Esophagus muscularis mucosa (tissue), 4 donors: ENCODE results near the gene JPH3. TPM values are rescaled to one million over a fixed set of nuclear protein-coding genes. Genes with fewer than 3 reads are reported as not detected.

ENCODE experiments used
- DNase-seq: peaks from one replicate; pipeline ENCODE4 v3.0.0-alpha.2; 2017; ENCODE audit errors: extremely low spot score
- H3K27ac ChIP-seq, 4 donors: fragments of 200-600 bp; sonication (generic); replicated peaks in 1 of 4; 1 replicate in 3 of 4; 2 replicates in 1 of 4; pipeline ENCODE4 v1.5.1; 2016 to 2019; ENCODE audit warnings: mild to moderate bottlenecking in 1 of 4
- H3K27me3 ChIP-seq, 4 donors: fragments of 200-600 bp; sonication (generic); one replicate each; pipeline versions ENCODE4 v1.5.1 to v1.6.0; 2016 to 2019
- H3K36me3 ChIP-seq, 4 donors: fragments of 200-600 bp; sonication (generic); one replicate each; pipeline ENCODE4 v1.5.1; 2016 to 2019
- H3K4me1 ChIP-seq, 4 donors: fragments of 200-600 bp; sonication (generic); one replicate each; pipeline ENCODE4 v1.5.1; 2016 to 2019
- H3K4me3 ChIP-seq, 4 donors: fragments of 200-600 bp; sonication (generic); 1 replicate in 2 of 4; 2 replicates in 2 of 4; pipeline ENCODE4 v1.5.1; 2016 to 2019; ENCODE audit warnings: mild to moderate bottlenecking in 4 of 4, moderate library complexity in 1 of 4
- H3K9me3 ChIP-seq, 4 donors: fragments of 200-600 bp; sonication (generic); 1 replicate in 3 of 4; 2 replicates in 1 of 4; pipeline ENCODE4 v1.5.1; 2016 to 2019
- EP300 ChIP-seq: sonication (generic); formaldehyde crosslinking; IDR thresholded peaks from one replicate; pipeline ENCODE4 v1.6.1; 2017; ENCODE audit warnings: antibody characterized with exemption
- POLR2A ChIP-seq: fragments of 450-650 bp; IDR thresholded peaks from one replicate; pipeline ENCODE4 v1.6.1; 2017; ENCODE audit warnings: antibody characterized with exemption, moderate library complexity, mild to moderate bottlenecking, low read depth
- POLR2AphosphoS5 ChIP-seq, 2 donors: sonication (generic); formaldehyde crosslinking; IDR thresholded peaks; one replicate each; pipeline ENCODE4 v1.6.1; 2017; ENCODE audit warnings: antibody characterized with exemption in 2 of 2
- WGBS: methylation state at CpG from one replicate; pipeline ENCODE4 v1.1.5; 2018; 5-methylcytosine and 5-hydroxymethylcytosine counted together
- intact Hi-C: fragments of 100-400 bp; cut with DNase I; formaldehyde crosslinking; loops from one replicate; pipeline ENCODE4 v1.15.1; 2023
- total RNA-seq, 4 donors: library from RNA; depleted of rRNA; stranded (reverse); fragments of >200 nt; gene quantifications; one replicate each; pipeline versions ENCODE4 v1.1.0 to v1.2.1, GENCODE V29; 2016
- TF ChIP-seq, protein P1 (sequence below), 3 experiments: fragments of 200-600 bp in 2 of 3; fragments of 450-650 bp in 1 of 3; sonication (generic) in 2 of 3; IDR thresholded peaks; one replicate each; pipeline ENCODE4 v1.5.1; 2017 to 2019; ENCODE audit warnings: antibody characterized with exemption in 3 of 3, mild to moderate bottlenecking in 2 of 3, moderate library complexity in 1 of 3

The JPH3 gene
- total RNA-seq, 4 donors from 2014 or later, result 0.42 to 2.2 (median 0.54) TPM

DNA sequence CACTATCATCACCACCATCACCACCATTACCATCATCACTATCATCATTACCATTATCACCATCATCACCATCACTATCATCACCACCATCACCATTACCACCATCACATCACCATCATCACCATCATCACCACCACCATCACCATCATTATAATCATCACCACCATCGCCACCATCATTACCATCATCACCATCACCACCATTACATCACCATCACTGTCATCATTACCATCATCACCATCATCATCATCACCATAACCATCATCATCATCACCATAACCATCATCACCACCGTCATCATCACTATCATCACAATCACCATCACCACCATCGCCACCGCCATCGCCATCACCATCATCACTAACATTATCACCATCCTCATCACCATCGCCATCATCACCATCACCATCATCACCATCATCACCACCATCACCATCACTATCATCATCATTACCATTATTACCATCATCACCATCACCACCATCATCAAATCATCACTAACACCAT lies 4.9 kb upstream of the JPH3 start:
- intact Hi-C loops, result no loop called here

DNA sequence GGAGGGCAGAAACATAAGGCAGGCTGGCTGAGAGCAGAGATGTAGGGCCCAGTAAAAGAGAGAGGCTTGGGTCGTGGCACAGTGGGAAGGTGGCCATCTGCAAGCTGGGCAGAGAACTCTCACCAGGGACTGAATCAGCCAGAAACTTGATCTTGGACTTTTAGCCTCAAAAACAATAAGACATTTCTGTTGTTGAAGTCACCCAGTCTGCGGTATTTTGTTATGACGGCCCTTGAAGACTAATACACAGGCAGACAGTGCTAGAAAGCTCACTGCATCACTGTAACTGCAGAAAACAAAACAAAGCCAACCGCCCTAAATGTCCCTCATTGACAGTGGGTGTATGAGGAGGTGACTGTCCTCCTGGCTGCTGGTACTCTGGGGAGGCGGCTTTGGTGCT lies 3.9 kb upstream of the JPH3 start:
- 87% methylated on average over 5 of the region's 5 CpGs for WGBS
- intact Hi-C loops, result no loop called here
- TF ChIP-seq POLR2A, result no peak
- no peak for TF ChIP-seq POLR2AphosphoS5 (IDR thresholded peaks at IDR 0.05)
- TF ChIP-seq, protein P1, sequence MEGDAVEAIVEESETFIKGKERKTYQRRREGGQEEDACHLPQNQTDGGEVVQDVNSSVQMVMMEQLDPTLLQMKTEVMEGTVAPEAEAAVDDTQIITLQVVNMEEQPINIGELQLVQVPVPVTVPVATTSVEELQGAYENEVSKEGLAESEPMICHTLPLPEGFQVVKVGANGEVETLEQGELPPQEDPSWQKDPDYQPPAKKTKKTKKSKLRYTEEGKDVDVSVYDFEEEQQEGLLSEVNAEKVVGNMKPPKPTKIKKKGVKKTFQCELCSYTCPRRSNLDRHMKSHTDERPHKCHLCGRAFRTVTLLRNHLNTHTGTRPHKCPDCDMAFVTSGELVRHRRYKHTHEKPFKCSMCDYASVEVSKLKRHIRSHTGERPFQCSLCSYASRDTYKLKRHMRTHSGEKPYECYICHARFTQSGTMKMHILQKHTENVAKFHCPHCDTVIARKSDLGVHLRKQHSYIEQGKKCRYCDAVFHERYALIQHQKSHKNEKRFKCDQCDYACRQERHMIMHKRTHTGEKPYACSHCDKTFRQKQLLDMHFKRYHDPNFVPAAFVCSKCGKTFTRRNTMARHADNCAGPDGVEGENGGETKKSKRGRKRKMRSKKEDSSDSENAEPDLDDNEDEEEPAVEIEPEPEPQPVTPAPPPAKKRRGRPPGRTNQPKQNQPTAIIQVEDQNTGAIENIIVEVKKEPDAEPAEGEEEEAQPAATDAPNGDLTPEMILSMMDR (IDR thresholded peaks at IDR 0.05), result no peak
- TF ChIP-seq EP300, result no peak
- no peak for DNase-seq
- Histone ChIP-seq H3K36me3 (no peaks in the 10 kb centered on the region), H3K4me1 (peaks cover 2 to 16% (median 15%) of the 10 kb centered on the region in 4 donors), H3K4me3 (no peak overlapping the region), H3K9me3 (peaks cover 0 to 7% (median 3%) of the 10 kb centered on the region in 4 donors), H3K27ac (no peak overlapping the region), H3K27me3 (peaks cover 0 to 81% (median 24%) of the 10 kb centered on the region in 4 donors)

More for the DNA sequence above, 4.9 kb upstream of the JPH3 start:
- H3K4me1 ChIP-seq, result peaks cover 2 to 8% (median 6%) of the 10 kb centered on the region in 4 donors
- no peak for DNase-seq
- H3K36me3 ChIP-seq, result no peaks in the 10 kb centered on the region
- WGBS, result 96% methylated on average over 6 of the region's 6 CpGs
- H3K4me3 ChIP-seq, result no peak overlapping the region
- TF ChIP-seq POLR2A, result no peak
- TF ChIP-seq, protein P1 (IDR thresholded peaks at IDR 0.05), result no peak
- peaks cover 0 to 82% (median 18%) of the 10 kb centered on the region in 4 donors for H3K27me3 ChIP-seq
- H3K9me3 ChIP-seq, result peaks cover 0 to 7% (median 3%) of the 10 kb centered on the region in 4 donors
- H3K27ac ChIP-seq, result no peak overlapping the region

DNA sequence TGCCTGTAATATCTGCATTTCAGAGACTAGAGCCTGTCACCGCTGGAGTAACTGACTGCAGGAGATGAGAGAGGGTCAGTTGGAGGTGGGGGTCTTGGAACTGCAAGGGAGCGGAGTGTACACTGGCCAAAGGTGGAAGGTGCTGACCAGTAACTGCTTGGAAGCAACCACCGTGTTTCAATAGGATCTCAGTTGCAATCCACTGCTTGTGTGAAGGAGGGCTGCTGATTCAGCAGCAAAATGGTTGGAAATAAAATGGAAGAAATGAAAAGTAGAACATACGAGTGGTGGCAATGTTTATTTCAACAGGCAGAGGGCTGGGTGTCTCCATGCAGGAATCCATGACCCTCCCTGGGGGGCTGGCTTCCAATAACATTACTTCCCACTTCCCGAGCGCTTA lies 2.1 kb upstream of the JPH3 start:
- peaks cover 0 to 7% (median 3%) of the 10 kb centered on the region in 4 donors for H3K9me3 ChIP-seq
- no peak for DNase-seq
- H3K27me3 ChIP-seq, result peaks cover 0 to 83% (median 34%) of the 10 kb centered on the region in 4 donors
- 75% methylated on average over 6 of the region's 6 CpGs for WGBS
- no peaks in the 10 kb centered on the region for H3K36me3 ChIP-seq
- no peak overlapping the region for H3K4me3 ChIP-seq
- intact Hi-C loops, result no loop called here
- TF ChIP-seq, protein P1 (IDR thresholded peaks at IDR 0.05), result no peak
- TF ChIP-seq POLR2AphosphoS5 (IDR thresholded peaks at IDR 0.05) (no peak), EP300 (no peak), POLR2A (no peak)
- H3K27ac ChIP-seq, result no peak overlapping the region
- H3K4me1 ChIP-seq, result peaks cover 2 to 25% (median 17%) of the 10 kb centered on the region in 4 donors

DNA sequence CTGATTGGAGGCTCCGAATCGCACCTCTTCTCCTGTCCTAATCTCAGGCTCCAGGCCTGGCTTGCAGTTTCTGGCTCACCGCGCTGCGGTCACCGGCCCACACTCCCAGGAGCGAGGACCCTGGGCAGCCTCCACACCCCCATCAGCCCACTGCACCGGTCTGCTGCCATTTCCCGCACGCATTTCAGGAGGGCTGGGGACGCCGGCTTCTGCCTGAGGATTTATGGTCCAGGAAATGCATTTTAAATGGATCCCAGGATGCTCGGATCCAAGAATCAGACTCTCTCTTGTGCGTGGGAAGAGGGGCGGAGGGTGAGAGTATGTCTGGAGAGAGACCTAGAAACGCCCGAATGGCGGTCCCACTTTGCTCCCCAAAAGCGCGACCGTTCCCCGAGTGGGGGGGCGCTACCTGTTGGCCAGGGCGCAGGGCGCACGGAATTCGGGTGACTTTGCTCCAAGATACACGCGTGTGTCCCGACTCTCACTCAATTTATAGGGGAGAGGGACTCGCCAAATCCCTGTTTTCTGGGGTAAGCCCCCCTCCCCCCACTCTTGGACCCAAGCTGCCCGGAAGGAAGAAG lies 817 bp upstream of the JPH3 start:
- WGBS, result 10% methylated on average over 24 of the region's 32 CpGs
- Histone ChIP-seq H3K27me3 (peaks cover 0 to 89% (median 34%) of the 10 kb centered on the region in 4 donors), H3K9me3 (peaks cover 0 to 7% (median 3%) of the 10 kb centered on the region in 4 donors)

More for the DNA sequence above, 817 bp upstream of the JPH3 start:
- peaks cover 2 to 25% (median 17%) of the 10 kb centered on the region in 4 donors for H3K4me1 ChIP-seq
- DNase-seq, result no peak
- peak overlapping the region in 2 of 4 donors; percentile 28 to 29 for H3K4me3 ChIP-seq
- intact Hi-C loops, result no loop called here
- no peaks in the 10 kb centered on the region for H3K36me3 ChIP-seq
- no peak overlapping the region for H3K27ac ChIP-seq
- TF ChIP-seq, protein P1 (IDR thresholded peaks at IDR 0.05), result no peak
- no peak for TF ChIP-seq EP300
- no peak for TF ChIP-seq POLR2AphosphoS5 (IDR thresholded peaks at IDR 0.05)
- TF ChIP-seq POLR2A, result no peak
